Keratinocyte (primary cell): ENCODE results near the gene GAST. TPM values are rescaled to one million over a fixed set of nuclear protein-coding genes. Genes with fewer than 3 reads are reported as not detected.

Source experiments
- DNase-seq: peaks from one replicate; pipeline ENCODE4 v3.0.0-alpha.2; 2011; ENCODE audit warnings: low read depth, missing footprints, low spot score
- FAIRE-seq: peaks from 2 replicates; lab custom pipeline; 2011; peaks lifted over from hg19 to GRCh38; lab: Jason Lieb, UNC
- H2AFZ ChIP-seq: 2 replicates; pipeline ENCODE4 v1.6.0; 2012; ENCODE audit warnings: low read length, control low read depth, inconsistent platforms; ENCODE audit not compliant: control insufficient read depth
- H3K27ac ChIP-seq: 2 replicates; pipeline ENCODE4 v1.5.1; 2011; ENCODE audit warnings: low read length; ENCODE audit not compliant: control insufficient read depth, insufficient read depth
- H3K27me3 ChIP-seq: 3 replicates; pipeline ENCODE4 v1.6.0; 2011; ENCODE audit warnings: low read length; ENCODE audit not compliant: control insufficient read depth, insufficient read depth; ENCODE audit errors: extremely low read depth
- H3K36me3 ChIP-seq, 2 experiments: 2 replicates in 1 of 2; 3 replicates in 1 of 2; pipeline ENCODE4 v1.5.1; 2011; ENCODE audit warnings: low read length in 2 of 2, mild to moderate bottlenecking in 1 of 2; ENCODE audit not compliant: control insufficient read depth in 2 of 2, insufficient read depth in 2 of 2; ENCODE audit errors: extremely low read depth in 1 of 2
- H3K4me1 ChIP-seq: 3 replicates; pipeline ENCODE4 v1.5.1; 2011; ENCODE audit warnings: low read length; ENCODE audit not compliant: control insufficient read depth, insufficient read depth; ENCODE audit errors: extremely low read depth
- H3K4me2 ChIP-seq: 3 replicates; pipeline ENCODE4 v1.6.0; 2011; ENCODE audit warnings: low read depth, low read length; ENCODE audit not compliant: control insufficient read depth, insufficient read depth; ENCODE audit errors: extremely low read depth
- H3K4me3 ChIP-seq, 3 experiments: fragments of 200-600 bp in 1 of 3; sonication (generic) in 1 of 3; 2 replicates in 2 of 3; 3 replicates in 1 of 3; pipeline ENCODE4 v1.5.1; 2011 to 2016; ENCODE audit warnings: low read length in 3 of 3, mild to moderate bottlenecking in 3 of 3, control low read depth in 2 of 3, inconsistent platforms in 1 of 3, low read depth in 1 of 3, mixed read lengths in 1 of 3, mixed run types in 1 of 3, moderate library complexity in 1 of 3; ENCODE audit not compliant: control insufficient read depth in 2 of 3, insufficient read depth in 2 of 3; ENCODE audit errors: extremely low read depth in 1 of 3
- H3K79me2 ChIP-seq: 2 replicates; pipeline ENCODE4 v1.6.0; 2012; ENCODE audit warnings: low read length; ENCODE audit not compliant: control insufficient read depth, insufficient read depth
- H3K9ac ChIP-seq: 3 replicates; pipeline ENCODE4 v1.6.0; 2011; ENCODE audit warnings: low read length; ENCODE audit not compliant: control insufficient read depth, insufficient read depth; ENCODE audit errors: extremely low read depth
- H3K9me1 ChIP-seq: 3 replicates; pipeline ENCODE4 v1.6.0; 2011; ENCODE audit warnings: low read length; ENCODE audit not compliant: control insufficient read depth, insufficient read depth; ENCODE audit errors: extremely low read depth
- H3K9me3 ChIP-seq: 2 replicates; pipeline ENCODE4 v1.5.1; 2012; ENCODE audit warnings: low read depth, low read length; ENCODE audit not compliant: control insufficient read depth
- H4K20me1 ChIP-seq: 3 replicates; pipeline ENCODE4 v1.6.0; 2011; ENCODE audit warnings: low read length; ENCODE audit not compliant: control insufficient read depth, insufficient read depth; ENCODE audit errors: extremely low read depth
- CTCF ChIP-seq, 3 experiments: IDR thresholded peaks in 1 of 3; conservative IDR thresholded peaks in 1 of 3; optimal IDR thresholded peaks in 1 of 3; 2 replicates in 2 of 3; 3 replicates in 1 of 3; pipeline versions ENCODE3 to v1.5.1; 2011; ENCODE audit warnings: low read length in 3 of 3, mild to moderate bottlenecking in 3 of 3, moderate library complexity in 2 of 3, control low read depth in 1 of 3, inconsistent platforms in 1 of 3; ENCODE audit not compliant: insufficient read depth in 2 of 3; ENCODE audit errors: extremely low read depth in 1 of 3
- EZH2 ChIP-seq: IDR thresholded peaks from one replicate; pipeline ENCODE4 v1.6.1; 2012; ENCODE audit warnings: inconsistent platforms, mild to moderate bottlenecking, low read length, moderate library complexity
- dilution Hi-C: fragments of 300-500 bp; cut with MboI; formaldehyde crosslinking; loops from one replicate; pipeline ENCODE4 v1.7.0; 2020; ENCODE audit warnings: low sequenced_read_pairs; ENCODE audit not compliant: extremely low pct_ligation_motif_present
- polyA plus RNA-seq, 5 experiments: library from polyadenylated mRNA; depleted of rRNA in 3 of 5; stranded (reverse) in 3 of 5; stranded (forward) in 1 of 5; unstranded in 1 of 5; fragments of >200 nt; gene quantifications; 1 replicate in 1 of 5; 2 replicates in 3 of 5; 3 replicates in 1 of 5; pipeline versions ENCODE4 v1.2.1 to v1.2.3, GENCODE V29; 2011 to 2012; ENCODE audit warnings: missing spikeins in 2 of 5, low read depth in 1 of 5, low replicate concordance in 1 of 5

Gene GAST
- polyA plus RNA-seq, 1 donor (not counting 4 experiments of a cell fraction or from before 2014, with no cell fraction given), result 0.87 TPM

- dilution Hi-C loops, result no loop called here
- Histone ChIP-seq H3K27me3 (peaks cover 8% of the 10 kb centered on the region), H3K79me2 (no peaks in the 10 kb centered on the region), H2AFZ (no peak overlapping the region), H3K9ac (peak overlapping the region; percentile 67), H3K4me3 (no peak overlapping the region), H3K27ac (peak overlapping the region; percentile 95), H3K9me3 (no peaks in the 10 kb centered on the region), H4K20me1 (no peaks in the 10 kb centered on the region), H3K4me1 (peaks cover 45% of the 10 kb centered on the region), H3K9me1 (peaks cover 6% of the 10 kb centered on the region), H3K4me2 (peak overlapping the region; percentile 52), H3K36me3 (no peaks in the 10 kb centered on the region)
- no peak for TF ChIP-seq CTCF (optimal IDR thresholded peaks at IDR 0.05 in 1 of 3, IDR thresholded peaks at IDR 0.05 in 1 of 3, conservative IDR thresholded peaks at IDR 0.05 in 1 of 3; ENCODE audit: extremely low read depth in 1 of 3, insufficient read depth in 2 of 3, low read length in 3 of 3)
- no peak for TF ChIP-seq EZH2
- FAIRE-seq (no peak), DNase-seq (no peak)
Observed at GRCh38 chr17:41740506-41740905, 28.4 kb downstream of the GAST start.

GRCh38 chr17:41741709-41742108, 29.6 kb downstream of the GAST start:
- Histone ChIP-seq H4K20me1 (no peaks in the 10 kb centered on the region), H3K36me3 (no peaks in the 10 kb centered on the region), H3K4me3 (no peak overlapping the region), H3K4me1 (peaks cover 45% of the 10 kb centered on the region), H3K9me1 (peaks cover 6% of the 10 kb centered on the region), H3K27ac (no peak overlapping the region), H2AFZ (no peak overlapping the region), H3K9ac (no peak overlapping the region), H3K4me2 (no peak overlapping the region), H3K27me3 (no peaks in the 10 kb centered on the region), H3K79me2 (no peaks in the 10 kb centered on the region), H3K9me3 (no peaks in the 10 kb centered on the region)
- no peak for DNase-seq
- no peak for FAIRE-seq
- dilution Hi-C loops, result no loop called here
- no peak for TF ChIP-seq EZH2
- TF ChIP-seq CTCF (optimal IDR thresholded peaks at IDR 0.05 in 1 of 3, IDR thresholded peaks at IDR 0.05 in 1 of 3, conservative IDR thresholded peaks at IDR 0.05 in 1 of 3; ENCODE audit: extremely low read depth in 1 of 3, insufficient read depth in 2 of 3, low read length in 3 of 3), result no peak
